ENCODE measurements around the gene MAMDC2.

Gene MAMDC2

GRCh38 chr9:70156729-70157128, 113.1 kb downstream of the MAMDC2 start:
- TF ChIP-seq CTCF (IDR thresholded peaks at IDR 0.05) = no peak
- no peak overlapping the region for H3K4me3 ChIP-seq
- no peak overlapping the region for H3K27ac ChIP-seq
- no peak for DNase-seq (ENCODE audit: low spot score)

- DNase-seq (ENCODE audit: low spot score) = no peak
- Histone ChIP-seq H3K27ac (peak overlapping the region in 1 of 2 donors; percentile 31), H3K4me3 (no peak overlapping the region)
- no peak for TF ChIP-seq CTCF (IDR thresholded peaks at IDR 0.05)
Measured at GRCh38 chr9:70159630-70160029, 116.0 kb downstream of the MAMDC2 start.

- Histone ChIP-seq H3K27ac (peak overlapping the region; percentile 31 to 67), H3K4me3 (no peak overlapping the region)
- no peak for DNase-seq (ENCODE audit: low spot score)
- no peak for TF ChIP-seq CTCF (IDR thresholded peaks at IDR 0.05)
Measured at GRCh38 chr9:70160686-70161600, 117.3 kb downstream of the MAMDC2 start.

- no peak for DNase-seq (ENCODE audit: low spot score)
- no peak overlapping the region for H3K27ac ChIP-seq
Measured at GRCh38 chr9:70165006-70165602, 121.5 kb downstream of the MAMDC2 start.

GRCh38 chr9:70168521-70168920, 124.9 kb downstream of the MAMDC2 start:
- no peak for DNase-seq (ENCODE audit: low spot score)
- no peak overlapping the region for H3K4me3 ChIP-seq
- no peak for TF ChIP-seq CTCF (IDR thresholded peaks at IDR 0.05)
- no peak overlapping the region for H3K27ac ChIP-seq

More at GRCh38 chr9:70165006-70165602, 121.5 kb downstream of the MAMDC2 start:
- H3K4me3 ChIP-seq = no peak overlapping the region
- no peak for TF ChIP-seq CTCF (IDR thresholded peaks at IDR 0.05)

- H3K4me3 ChIP-seq = no peak overlapping the region
- no peak overlapping the region for H3K27ac ChIP-seq
- no peak for TF ChIP-seq CTCF (IDR thresholded peaks at IDR 0.05)
- no peak for DNase-seq (ENCODE audit: low spot score)
Measured at GRCh38 chr9:70169222-70169621, 125.6 kb downstream of the MAMDC2 start.

Data from coronary artery (tissue), 2 donors.